ENCODE data around the gene SENP6.
"Not testable (repeated sequence)": the region's sequence is repeated elsewhere in the genome, so short reads cannot be mapped to it uniquely, and the experiment has no call there.

- TF ChIP-seq CTCF (optimal IDR thresholded peaks at IDR 0.05 in 1 of 3, IDR thresholded peaks at IDR 0.05 in 1 of 3, conservative IDR thresholded peaks at IDR 0.05 in 1 of 3; ENCODE audit: extremely low read depth in 1 of 3, insufficient read depth in 2 of 3, low read length in 3 of 3); EZH2 (IDR thresholded peaks at IDR 0.05; ENCODE audit: low read length): not testable (repeated sequence)
These were observed 5.3 kb upstream of the SENP6 start for GRCh38 chr6:75596380-75596779.

All from keratinocyte (primary cell).